ENCODE data around the gene BMX.

Gene BMX

DNA sequence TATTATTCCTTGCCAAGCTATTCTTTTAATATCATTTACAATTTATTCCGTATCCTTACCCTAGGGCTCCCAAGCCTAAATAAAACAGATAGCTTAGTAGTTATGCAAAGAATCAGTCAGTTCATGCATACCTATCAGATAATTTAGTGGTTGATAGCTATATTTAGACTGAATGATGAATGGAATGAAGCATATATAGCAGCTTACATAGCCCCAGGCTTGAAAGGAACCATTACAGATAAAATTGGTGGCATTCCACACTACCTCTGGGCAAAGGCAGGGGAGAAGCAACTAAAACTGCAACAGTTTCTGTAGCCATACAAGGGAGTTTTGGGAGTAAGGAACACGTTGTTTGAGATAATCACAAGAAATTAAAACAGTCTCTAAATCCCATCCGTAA lies 97.4 kb downstream of the BMX start:
- H3K9me3 ChIP-seq (ENCODE audit: low read depth, low read length), result no peaks in the 10 kb centered on the region
- H3K27ac ChIP-seq, result no peak overlapping the region
- TF ChIP-seq POLR2AphosphoS5 (IDR thresholded peaks at IDR 0.05; ENCODE audit: borderline replicate concordance, low read depth, low read length), result no peak
- TF ChIP-seq FOXP2 (optimal IDR thresholded peaks at IDR 0.05; ENCODE audit: control extremely low read depth, extremely low read length, insufficient read depth), result no peak
- TF ChIP-seq EZH2 (IDR thresholded peaks at IDR 0.05), result no peak
- H3K9ac ChIP-seq (ENCODE audit: insufficient read length), result no peak overlapping the region
- H3K36me3 ChIP-seq (ENCODE audit: insufficient read depth, low read length), result no peaks in the 10 kb centered on the region
- H3K4me3 ChIP-seq, result no peak overlapping the region
- no peak for DNase-seq (ENCODE audit: low read depth, low spot score)

DNA sequence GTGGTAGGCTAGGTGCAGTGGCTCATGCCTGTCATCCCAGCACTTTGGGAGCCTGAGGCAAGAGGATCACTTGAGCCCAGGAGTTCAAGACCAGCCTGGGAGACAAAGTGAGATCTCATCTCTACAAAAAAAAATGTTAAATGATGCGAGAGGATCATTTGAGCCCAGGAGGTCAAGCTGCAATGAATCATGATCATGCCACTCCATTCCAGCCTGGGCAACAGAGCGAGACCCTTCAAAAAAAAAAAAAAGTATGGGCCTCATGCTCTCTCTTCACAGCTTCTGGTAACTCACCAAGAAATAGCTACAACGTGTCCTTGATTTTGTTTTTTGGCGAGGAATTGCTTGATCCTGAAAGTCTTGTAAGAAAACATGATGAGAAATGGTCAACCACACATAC lies 98.9 kb downstream of the BMX start:
- no peak for DNase-seq (ENCODE audit: low read depth, low spot score)
- H3K27ac ChIP-seq, result no peak overlapping the region
- TF ChIP-seq FOXP2 (optimal IDR thresholded peaks at IDR 0.05; ENCODE audit: control extremely low read depth, extremely low read length, insufficient read depth) (no peak), POLR2AphosphoS5 (IDR thresholded peaks at IDR 0.05; ENCODE audit: borderline replicate concordance, low read depth, low read length) (no peak), EZH2 (IDR thresholded peaks at IDR 0.05) (no peak)
- H3K4me3 ChIP-seq, result no peak overlapping the region
- no peak overlapping the region for H3K9ac ChIP-seq (ENCODE audit: insufficient read length)
- H3K36me3 ChIP-seq (ENCODE audit: insufficient read depth, low read length), result no peaks in the 10 kb centered on the region
- H3K9me3 ChIP-seq (ENCODE audit: low read depth, low read length), result no peaks in the 10 kb centered on the region

DNA sequence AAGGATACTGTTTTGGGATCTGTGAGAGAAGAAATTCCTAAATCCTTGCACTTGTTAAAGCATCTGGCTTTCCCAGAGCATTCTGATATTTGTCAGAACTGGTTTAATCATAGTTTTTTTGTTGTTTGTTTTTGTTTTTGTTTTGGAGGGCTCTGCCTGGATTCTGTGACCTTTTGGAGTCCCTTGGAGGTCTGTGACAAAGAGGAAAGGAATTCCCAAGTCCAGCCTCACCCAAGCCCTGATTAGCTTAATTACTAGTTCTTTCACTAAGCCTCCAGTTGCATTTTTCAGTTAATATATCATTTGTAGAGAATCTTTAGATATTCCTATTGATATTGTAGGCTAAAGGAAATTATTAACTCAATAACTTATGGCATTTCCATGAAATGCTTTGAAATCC lies 99.4 kb downstream of the BMX start:
- DNase-seq (ENCODE audit: low read depth, low spot score), result no peak
- H3K27ac ChIP-seq, result no peak overlapping the region
- H3K9me3 ChIP-seq (ENCODE audit: low read depth, low read length), result no peaks in the 10 kb centered on the region
- no peak overlapping the region for H3K9ac ChIP-seq (ENCODE audit: insufficient read length)
- no peak overlapping the region for H3K4me3 ChIP-seq
- no peaks in the 10 kb centered on the region for H3K36me3 ChIP-seq (ENCODE audit: insufficient read depth, low read length)
- TF ChIP-seq POLR2AphosphoS5 (IDR thresholded peaks at IDR 0.05; ENCODE audit: borderline replicate concordance, low read depth, low read length) (no peak), EZH2 (IDR thresholded peaks at IDR 0.05) (no peak), FOXP2 (optimal IDR thresholded peaks at IDR 0.05; ENCODE audit: control extremely low read depth, extremely low read length, insufficient read depth) (no peak)

DNA sequence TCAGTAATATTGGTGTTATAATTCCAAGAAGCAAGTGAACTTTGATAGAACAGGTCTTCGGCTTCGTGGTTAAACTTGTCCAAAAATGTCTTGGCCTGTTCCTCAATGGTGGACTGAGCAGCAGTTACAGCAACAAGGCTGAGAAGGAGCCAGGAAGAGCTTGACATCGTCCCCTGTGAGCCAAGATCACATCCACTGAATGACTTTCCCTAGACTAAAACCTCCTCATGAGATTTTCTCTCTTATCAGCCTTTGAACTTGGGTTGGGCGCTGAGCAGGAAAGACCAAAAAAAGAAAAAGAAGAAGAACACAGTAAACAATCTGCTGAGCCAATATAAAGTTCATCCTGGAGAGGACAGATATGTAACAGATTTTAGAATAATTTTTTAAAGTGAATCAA lies 100.1 kb downstream of the BMX start, which contains the start of gene ACE2:
ACE2 (minus strand) TSS at position 216 of the 400 bp plus-strand sequence; CDS start at position 167, 49 bp downstream.
- DNase-seq (ENCODE audit: low read depth, low spot score), result no peak
- Histone ChIP-seq H3K27ac (no peak within 1 kb of the TSS), H3K4me3 (no peak within 1 kb of the TSS), H3K36me3 (ENCODE audit: insufficient read depth, low read length) (no peaks in the 10 kb centered on the region), H3K9ac (ENCODE audit: insufficient read length) (no peak within 1 kb of the TSS), H3K9me3 (ENCODE audit: low read depth, low read length) (no peaks in the 10 kb centered on the region)
- TF ChIP-seq FOXP2 (optimal IDR thresholded peaks at IDR 0.05; ENCODE audit: control extremely low read depth, extremely low read length, insufficient read depth), result no peak
- TF ChIP-seq POLR2AphosphoS5 (IDR thresholded peaks at IDR 0.05; ENCODE audit: borderline replicate concordance, low read depth, low read length), result no peak
- TF ChIP-seq EZH2 (IDR thresholded peaks at IDR 0.05), result no peak

DNA sequence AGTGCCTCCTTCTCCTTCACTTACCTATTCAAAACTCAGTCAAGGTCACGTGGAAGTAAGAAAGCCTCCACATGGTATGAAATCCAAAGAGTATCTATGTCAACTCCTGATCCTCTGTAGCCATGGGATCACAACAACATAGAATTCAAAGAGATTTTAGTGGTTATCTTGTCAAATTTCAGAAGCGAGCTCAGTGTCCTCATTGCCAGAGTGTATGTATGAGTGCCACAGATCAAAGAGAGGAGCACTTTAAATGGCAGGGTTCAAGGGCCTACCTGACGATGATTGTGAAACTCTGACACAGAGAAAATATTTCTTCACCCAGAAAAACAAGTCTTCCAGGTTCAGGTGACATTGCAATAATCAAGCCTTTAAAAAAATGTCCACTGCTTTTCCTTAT lies 101.3 kb downstream of the BMX start:
- TF ChIP-seq POLR2AphosphoS5 (IDR thresholded peaks at IDR 0.05; ENCODE audit: borderline replicate concordance, low read depth, low read length) (no peak), FOXP2 (optimal IDR thresholded peaks at IDR 0.05; ENCODE audit: control extremely low read depth, extremely low read length, insufficient read depth) (no peak), EZH2 (IDR thresholded peaks at IDR 0.05) (no peak)
- no peaks in the 10 kb centered on the region for H3K9me3 ChIP-seq (ENCODE audit: low read depth, low read length)
- H3K36me3 ChIP-seq (ENCODE audit: insufficient read depth, low read length), result no peaks in the 10 kb centered on the region
- no peak overlapping the region for H3K9ac ChIP-seq (ENCODE audit: insufficient read length)
- no peak for DNase-seq (ENCODE audit: low read depth, low spot score)
- H3K27ac ChIP-seq, result no peak overlapping the region
- H3K4me3 ChIP-seq, result no peak overlapping the region

DNA sequence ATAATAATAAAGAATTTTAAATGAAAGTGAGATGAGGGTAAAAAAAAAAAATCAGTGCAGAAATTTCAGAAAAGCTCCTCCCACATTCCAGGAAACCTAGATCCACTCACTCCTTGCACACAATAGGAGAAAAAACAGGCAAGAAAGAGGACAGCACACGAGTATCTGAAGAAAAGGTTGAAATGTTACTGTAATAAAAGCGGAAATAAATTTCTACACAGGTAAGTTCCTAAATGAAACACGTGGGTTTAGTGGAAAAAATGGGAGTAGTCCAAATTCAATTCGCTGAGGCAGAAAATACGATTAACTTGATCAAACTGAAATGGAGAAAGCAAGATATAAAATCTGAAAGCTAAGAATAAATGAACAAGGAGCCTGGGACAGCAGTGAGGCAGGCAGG lies 102.2 kb downstream of the BMX start:
- TF ChIP-seq EZH2 (IDR thresholded peaks at IDR 0.05) (no peak), POLR2AphosphoS5 (IDR thresholded peaks at IDR 0.05; ENCODE audit: borderline replicate concordance, low read depth, low read length) (no peak), FOXP2 (optimal IDR thresholded peaks at IDR 0.05; ENCODE audit: control extremely low read depth, extremely low read length, insufficient read depth) (no peak)
- Histone ChIP-seq H3K9ac (ENCODE audit: insufficient read length) (no peak overlapping the region), H3K9me3 (ENCODE audit: low read depth, low read length) (no peaks in the 10 kb centered on the region), H3K4me3 (no peak overlapping the region), H3K27ac (no peak overlapping the region), H3K36me3 (ENCODE audit: insufficient read depth, low read length) (no peaks in the 10 kb centered on the region)
- DNase-seq (ENCODE audit: low read depth, low spot score), result no peak

DNA sequence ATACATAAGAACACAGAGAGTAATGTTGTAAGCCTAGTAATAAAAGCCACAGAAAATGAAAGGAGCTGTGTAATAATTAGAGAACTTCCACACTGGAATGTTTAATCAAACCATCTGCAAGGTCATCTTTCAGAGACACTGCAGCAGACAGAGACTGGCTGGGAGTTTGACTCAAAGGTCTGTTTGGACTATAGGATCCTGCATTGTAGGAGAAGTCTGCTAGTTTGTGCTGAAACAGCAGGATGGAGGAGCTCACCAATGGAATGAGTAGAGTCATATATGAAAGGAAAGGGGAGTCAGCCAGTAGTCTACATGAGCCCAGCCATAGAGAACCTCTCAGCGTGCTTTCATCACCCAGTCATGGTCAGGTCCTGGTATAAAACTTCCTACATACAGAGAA lies 104.6 kb downstream of the BMX start:
- no peak overlapping the region for H3K4me3 ChIP-seq
- no peak overlapping the region for H3K27ac ChIP-seq
- no peak overlapping the region for H3K9ac ChIP-seq (ENCODE audit: insufficient read length)
- no peak for DNase-seq (ENCODE audit: low read depth, low spot score)
- H3K36me3 ChIP-seq (ENCODE audit: insufficient read depth, low read length), result no peaks in the 10 kb centered on the region
- TF ChIP-seq EZH2 (IDR thresholded peaks at IDR 0.05) (no peak), POLR2AphosphoS5 (IDR thresholded peaks at IDR 0.05; ENCODE audit: borderline replicate concordance, low read depth, low read length) (no peak), FOXP2 (optimal IDR thresholded peaks at IDR 0.05; ENCODE audit: control extremely low read depth, extremely low read length, insufficient read depth) (no peak)
- no peaks in the 10 kb centered on the region for H3K9me3 ChIP-seq (ENCODE audit: low read depth, low read length)
